GM19023 (cell line): Measurements from ENCODE around the gene CIB2.
A peak's percentile ranks its signal among the peaks of the same experiment; 100 is the strongest.

Experiments
- ATAC-seq: cut with Tn5 transposase; IDR thresholded peaks from one replicate; pipeline ENCODE4 v1.9.1; 2021; ENCODE audit warnings: mild to moderate bottlenecking, moderate library complexity; ENCODE audit not compliant: unreplicated experiment

Gene CIB2

GRCh38 chr15:78149805-78150751, 18.8 kb upstream of the CIB2 start:
- no peak for ATAC-seq

GRCh38 chr15:78149068-78149804, 18.0 kb upstream of the CIB2 start, which contains the start of gene IDH3A:
Gene IDH3A, plus strand, starts transcription at chr15:78149362. Its CDS starts 42 bp downstream, at chr15:78149404.
- peak; percentile 80 for ATAC-seq

GRCh38 chr15:78148392-78149067, 17.3 kb upstream of the CIB2 start:
- no peak for ATAC-seq

GRCh38 chr15:78147566-78147965, 16.3 kb upstream of the CIB2 start:
- no peak for ATAC-seq

- no peak for ATAC-seq
Measured at GRCh38 chr15:78146425-78147154, 15.3 kb upstream of the CIB2 start.

- ATAC-seq, result no peak
Measured at GRCh38 chr15:78142332-78142731, 11.1 kb upstream of the CIB2 start.

- no peak for ATAC-seq
Measured at GRCh38 chr15:78140292-78140691, 9.0 kb upstream of the CIB2 start.

GRCh38 chr15:78139578-78139977, 8.3 kb upstream of the CIB2 start:
- no peak for ATAC-seq

GRCh38 chr15:78133801-78134200, 2.6 kb upstream of the CIB2 start:
- ATAC-seq, result no peak

GRCh38 chr15:78130466-78131294, 565 bp downstream of the CIB2 start:
- ATAC-seq, result peak; percentile 39

- no peak for ATAC-seq
Measured at GRCh38 chr15:78129751-78130287, 1.4 kb downstream of the CIB2 start.

GRCh38 chr15:78129077-78129750, 2.0 kb downstream of the CIB2 start:
- no peak for ATAC-seq

GRCh38 chr15:78127882-78128281, 3.4 kb downstream of the CIB2 start:
- no peak for ATAC-seq

GRCh38 chr15:78125267-78125666, 6.0 kb downstream of the CIB2 start:
- ATAC-seq, result no peak

GRCh38 chr15:78120523-78120922, 10.7 kb downstream of the CIB2 start:
- ATAC-seq, result no peak

GRCh38 chr15:78112551-78112950, 18.7 kb downstream of the CIB2 start:
- ATAC-seq, result no peak

- no peak for ATAC-seq
Measured at GRCh38 chr15:78111788-78112187, 19.5 kb downstream of the CIB2 start.

GRCh38 chr15:78110916-78111475, 20.2 kb downstream of the CIB2 start:
- no peak for ATAC-seq

- ATAC-seq, result no peak
Measured at GRCh38 chr15:78110096-78110495, 21.1 kb downstream of the CIB2 start.
